OCI-M2 (cell line): ENCODE results near the gene FSTL1.

Experiments used
- DNase-seq: peaks from one replicate; lab custom pipeline; 2025; ENCODE audit not compliant: unreplicated experiment; lab: John Stamatoyannopoulos, UW

The FSTL1 gene

GRCh38 chr3:120450600-120451271 lies at the start of gene FSTL1:
TSS of gene FSTL1 (minus strand) at chr3:120450992. CDS start at chr3:120450746, 246 bp downstream.
- no peak for DNase-seq

GRCh38 chr3:120498556-120499346 lies 48.0 kb upstream of the FSTL1 start:
- DNase-seq: no peak

GRCh38 chr3:120497818-120498217 lies 47.0 kb upstream of the FSTL1 start:
- DNase-seq: no peak

- no peak for DNase-seq
Observed at GRCh38 chr3:120497336-120497735, 46.5 kb upstream of the FSTL1 start.

GRCh38 chr3:120496278-120497002 lies 45.6 kb upstream of the FSTL1 start:
- DNase-seq: no peak

- DNase-seq: no peak
Observed at GRCh38 chr3:120495809-120496208, 45.0 kb upstream of the FSTL1 start.

GRCh38 chr3:120492103-120492502 lies 41.3 kb upstream of the FSTL1 start:
- no peak for DNase-seq

GRCh38 chr3:120489421-120489820 lies 38.6 kb upstream of the FSTL1 start:
- DNase-seq: no peak

GRCh38 chr3:120488296-120488695 lies 37.5 kb upstream of the FSTL1 start:
- DNase-seq: no peak

GRCh38 chr3:120487191-120487650 lies 36.4 kb upstream of the FSTL1 start:
- DNase-seq: no peak

- no peak for DNase-seq
Observed at GRCh38 chr3:120481081-120481480, 30.3 kb upstream of the FSTL1 start.

- no peak for DNase-seq
Observed at GRCh38 chr3:120477781-120478180, 27.0 kb upstream of the FSTL1 start.

- DNase-seq: no peak
Observed at GRCh38 chr3:120475722-120476377, 25.1 kb upstream of the FSTL1 start.

- DNase-seq: no peak
Observed at GRCh38 chr3:120473896-120474675, 23.3 kb upstream of the FSTL1 start.

- no peak for DNase-seq
Observed at GRCh38 chr3:120473389-120473788, 22.6 kb upstream of the FSTL1 start.

- no peak for DNase-seq
Observed at GRCh38 chr3:120472121-120472844, 21.5 kb upstream of the FSTL1 start.

- no peak for DNase-seq
Observed at GRCh38 chr3:120471643-120472042, 20.9 kb upstream of the FSTL1 start.

- DNase-seq: no peak
Observed at GRCh38 chr3:120470870-120471269, 20.1 kb upstream of the FSTL1 start.

GRCh38 chr3:120469882-120470301 lies 19.1 kb upstream of the FSTL1 start:
- no peak for DNase-seq

GRCh38 chr3:120469440-120469839 lies 18.6 kb upstream of the FSTL1 start:
- DNase-seq: no peak
